Amniotic stem cell (primary cell): ENCODE measurements around the gene YEATS2.

Experiments used
- DNase-seq: peaks from one replicate; lab custom pipeline; 2025; lab: John Stamatoyannopoulos, UW

YEATS2 gene

DNA sequence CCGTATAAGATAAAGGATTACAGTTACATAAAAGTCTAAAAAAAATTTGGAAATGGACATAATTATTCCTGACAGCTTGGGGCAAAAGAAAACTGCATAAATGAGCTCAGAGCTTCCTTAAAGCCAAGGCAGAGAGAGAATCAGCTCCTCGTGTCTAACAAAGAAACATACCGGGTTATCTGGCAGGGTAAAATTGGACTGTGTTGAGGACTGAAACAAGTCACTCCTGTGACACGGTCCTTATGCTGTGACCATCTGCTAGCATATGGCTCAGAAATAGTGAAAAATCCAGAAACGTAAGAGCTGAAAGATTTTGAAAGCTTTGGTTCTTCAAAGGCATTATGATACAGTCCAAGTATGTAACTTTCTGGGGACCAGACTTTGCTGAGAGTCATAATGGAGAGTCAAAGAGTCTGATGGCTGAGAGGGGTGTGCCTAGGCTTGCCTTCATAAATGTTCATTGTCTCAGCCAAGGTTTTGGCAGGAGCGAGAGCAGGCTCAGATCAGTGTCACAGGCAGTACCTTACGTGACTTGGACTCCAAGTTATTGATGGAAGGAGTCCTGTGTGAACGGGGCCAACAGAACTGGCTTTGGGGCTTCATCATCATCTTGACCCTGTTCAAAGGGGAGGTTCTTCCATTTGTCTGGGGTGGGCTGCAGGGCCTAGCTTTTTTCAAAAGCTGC is 115.3 kb downstream of the YEATS2 start:
- no peak for DNase-seq

DNA sequence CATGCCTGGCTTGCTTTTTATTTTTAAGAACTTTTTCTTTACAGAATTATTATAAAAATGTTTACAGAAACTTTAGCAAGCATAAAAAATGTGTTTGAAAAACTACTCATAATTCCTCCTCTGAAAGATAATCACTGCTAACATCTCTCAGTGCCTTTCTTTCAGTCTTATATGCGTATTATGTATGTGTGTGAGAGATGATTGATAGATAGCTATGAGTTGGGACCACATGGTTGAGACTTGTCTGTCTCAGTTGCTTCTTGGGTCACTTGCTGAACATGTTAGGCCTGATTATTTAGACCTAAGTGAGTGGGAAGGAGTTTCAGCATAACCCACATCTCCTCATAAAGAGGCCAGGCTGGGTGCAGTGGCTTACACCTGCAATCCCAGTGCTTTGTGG is 116.6 kb downstream of the YEATS2 start:
- DNase-seq: no peak

DNA sequence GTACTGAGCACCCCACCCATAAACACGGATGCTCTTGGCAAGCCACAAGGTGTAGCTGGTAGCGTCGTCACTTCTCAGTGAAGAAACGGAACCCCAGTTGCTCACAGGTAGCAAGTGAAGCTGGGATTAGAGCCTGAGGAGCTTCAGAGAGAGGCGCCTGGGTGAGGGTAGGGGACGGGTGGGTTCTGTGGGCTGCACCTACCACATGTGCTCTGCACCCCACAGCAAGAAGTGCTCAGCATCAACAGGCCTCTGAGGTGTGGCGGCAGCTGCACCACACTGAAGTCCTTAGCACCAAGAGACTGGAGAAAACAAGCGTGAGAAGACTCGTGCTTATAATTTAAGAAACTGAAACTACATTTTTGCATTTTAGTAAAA is 118.0 kb downstream of the YEATS2 start:
- no peak for DNase-seq

DNA sequence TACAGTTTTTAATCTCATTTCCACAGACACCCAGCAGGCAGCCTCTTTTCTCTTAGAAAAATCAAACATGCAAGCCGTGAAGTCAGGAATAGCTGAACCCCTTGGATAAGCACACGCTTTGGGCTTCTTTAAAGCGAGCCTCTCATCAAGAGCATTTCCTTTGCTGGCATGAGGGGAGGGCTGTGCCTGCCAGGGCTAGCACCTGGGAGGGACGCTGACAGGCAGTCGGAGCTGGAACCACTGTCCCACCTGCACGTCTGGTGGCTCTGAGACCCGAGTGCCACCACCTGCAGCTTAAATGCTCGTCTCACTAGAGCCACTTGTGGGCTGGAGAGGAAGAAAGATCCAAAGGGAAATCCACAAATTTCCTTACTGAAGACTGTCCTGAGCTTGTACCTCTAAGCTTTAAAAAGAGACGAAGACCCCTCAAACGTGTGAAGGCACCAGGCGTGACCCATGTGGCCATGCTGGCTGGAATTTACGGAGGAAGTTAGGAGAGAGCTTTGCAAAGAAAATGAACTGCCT is 118.4 kb downstream of the YEATS2 start:
- DNase-seq: no peak

DNA sequence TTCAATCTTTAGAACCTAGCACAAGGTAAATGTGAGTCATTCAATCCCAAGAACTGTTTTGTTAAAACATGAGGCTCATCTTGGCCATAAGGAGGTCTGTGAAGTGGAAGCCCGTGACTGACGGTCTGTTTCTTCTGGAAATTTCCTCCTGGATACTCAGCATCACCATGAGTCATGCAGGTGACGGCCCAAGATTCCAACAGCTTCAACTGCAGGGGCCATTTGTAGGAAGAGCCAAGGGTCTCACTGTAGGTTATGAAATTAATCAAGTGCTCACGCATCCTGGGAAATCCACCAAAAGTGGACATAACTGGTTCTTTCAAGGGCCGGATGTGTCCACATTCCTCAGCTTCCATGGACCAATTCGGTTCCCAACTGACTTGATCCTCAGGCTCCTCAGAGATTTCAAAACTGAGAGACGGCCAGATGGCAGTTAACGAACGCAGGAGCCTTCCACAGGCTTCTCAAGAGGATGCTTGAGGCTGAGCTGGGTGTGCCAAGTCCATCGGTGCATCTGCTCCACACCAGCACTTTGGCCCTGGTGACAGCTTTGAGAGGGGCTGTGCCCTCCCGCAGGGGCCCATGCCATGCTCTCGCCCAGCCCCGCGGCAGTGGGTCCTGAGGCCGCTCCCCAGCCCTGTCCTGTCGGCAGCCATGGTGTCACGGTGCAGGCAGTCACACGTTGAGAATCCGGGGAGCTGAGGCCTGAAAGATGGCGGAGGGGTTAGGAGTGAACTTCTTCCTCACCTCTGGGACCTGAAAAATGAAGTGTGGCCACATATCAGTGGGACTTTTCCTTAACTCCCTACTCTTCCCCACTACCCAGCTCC is 119.3 kb downstream of the YEATS2 start:
- no peak for DNase-seq

DNA sequence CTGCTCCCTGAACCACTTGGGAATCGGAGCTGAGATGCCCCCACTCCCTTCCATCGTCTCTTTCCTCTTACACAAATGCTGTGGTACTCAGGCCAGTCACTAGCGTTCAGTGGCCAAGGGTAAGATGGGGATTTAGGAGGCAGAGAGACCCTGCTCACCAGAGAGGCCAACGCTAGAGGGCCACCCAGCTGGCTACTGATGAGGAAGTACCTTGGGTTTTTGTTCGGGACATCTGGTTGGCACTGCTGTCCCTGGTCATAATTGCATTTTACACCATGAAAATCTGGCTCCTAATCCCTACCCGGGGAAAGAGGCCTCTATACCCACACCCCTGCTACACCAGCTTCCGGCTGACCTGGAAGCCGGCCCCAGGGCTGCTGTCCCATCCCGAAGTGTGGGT is 120.0 kb downstream of the YEATS2 start:
- DNase-seq: no peak

DNA sequence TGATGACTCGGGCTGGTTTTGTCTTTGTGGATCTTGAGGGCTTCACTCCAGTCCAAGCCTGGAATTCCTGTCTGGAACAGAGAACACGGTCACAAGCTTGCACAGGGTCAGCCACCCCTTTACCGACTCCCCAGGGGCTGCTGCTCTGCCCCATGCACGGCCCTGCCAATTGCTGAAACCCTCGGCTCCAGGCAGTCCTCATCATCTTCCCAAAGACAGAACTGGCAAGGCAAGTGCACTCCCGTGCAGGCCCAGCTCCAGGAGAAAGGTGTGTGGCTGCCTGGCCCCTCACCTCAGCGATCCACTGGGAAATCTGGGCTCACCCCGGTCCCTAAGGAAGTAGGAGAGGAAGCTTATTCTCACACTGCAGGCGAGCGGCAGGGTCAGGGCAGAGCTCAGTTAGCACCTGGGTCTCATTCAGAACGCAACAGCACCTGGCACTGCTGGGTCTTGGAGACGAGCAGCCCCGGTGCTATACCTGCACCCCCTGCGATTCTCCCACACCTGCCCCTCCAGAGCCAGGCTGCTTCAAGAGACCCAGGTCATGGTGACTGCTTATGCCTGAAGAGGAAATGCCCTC is 120.5 kb downstream of the YEATS2 start:
- DNase-seq: no peak

DNA sequence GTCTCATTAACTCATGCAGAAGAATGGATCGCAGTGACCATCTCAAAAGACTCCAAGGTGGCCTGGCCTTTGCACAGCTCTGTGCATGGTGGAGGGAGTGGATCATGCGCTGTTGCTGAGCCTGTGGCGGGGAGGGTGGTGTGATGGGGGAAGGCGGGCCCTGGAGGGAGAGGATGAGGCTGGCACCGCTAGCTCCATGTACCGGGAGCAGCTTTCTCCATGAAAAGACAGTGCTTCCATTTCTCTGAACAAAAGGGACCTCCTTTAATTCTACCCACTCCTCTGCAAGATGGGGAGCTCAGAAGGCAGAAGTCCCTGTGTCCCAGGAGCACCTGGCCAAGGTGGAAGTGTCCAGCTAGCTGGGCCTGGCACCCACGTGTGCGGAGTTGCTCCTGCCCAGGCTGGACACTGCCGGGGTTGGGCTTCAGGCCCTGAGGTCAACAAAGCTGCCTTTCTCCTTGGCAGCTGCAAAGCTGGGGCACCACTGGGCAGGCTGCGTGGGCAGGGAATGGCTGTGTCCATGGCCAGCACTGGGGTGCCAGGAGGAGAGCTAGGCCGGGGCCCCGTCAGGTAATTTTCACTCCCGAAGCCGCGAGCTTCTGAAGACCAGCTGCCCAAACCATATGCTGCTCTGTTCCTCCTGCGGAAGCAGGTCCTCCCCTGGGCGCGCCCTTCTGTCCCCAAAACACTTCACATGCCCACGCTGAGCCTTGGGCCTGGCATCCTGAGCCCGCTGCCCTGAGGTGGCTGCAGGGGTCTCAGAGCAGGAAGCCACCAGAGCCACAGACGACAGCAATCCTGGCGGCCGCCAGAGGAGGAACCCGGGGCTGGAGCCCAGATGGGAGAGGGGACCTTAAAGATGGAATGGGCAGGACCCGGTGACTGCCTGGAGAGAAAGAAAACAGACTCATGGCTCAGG is 121.4 kb downstream of the YEATS2 start:
- no peak for DNase-seq

DNA sequence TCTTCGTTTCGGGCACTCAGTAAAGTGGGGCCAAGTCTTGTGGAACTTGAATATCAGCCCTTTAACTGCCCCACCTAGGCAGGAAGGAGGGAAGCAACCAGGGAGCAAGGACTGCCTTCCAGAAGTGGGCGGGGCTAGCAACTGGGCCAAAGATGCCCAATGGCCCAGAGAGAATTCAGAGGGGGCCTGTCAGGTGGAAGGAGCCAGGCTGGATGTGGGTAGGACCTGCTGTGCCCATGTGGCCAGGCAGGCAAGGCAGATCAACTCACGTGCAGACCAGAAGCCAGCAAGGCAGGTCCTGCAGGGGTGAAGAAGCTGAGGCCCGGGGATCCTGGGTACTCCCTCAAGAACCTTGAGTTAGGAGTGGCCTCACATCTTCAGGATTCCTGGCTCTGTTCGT is 122.2 kb downstream of the YEATS2 start:
- no peak for DNase-seq

DNA sequence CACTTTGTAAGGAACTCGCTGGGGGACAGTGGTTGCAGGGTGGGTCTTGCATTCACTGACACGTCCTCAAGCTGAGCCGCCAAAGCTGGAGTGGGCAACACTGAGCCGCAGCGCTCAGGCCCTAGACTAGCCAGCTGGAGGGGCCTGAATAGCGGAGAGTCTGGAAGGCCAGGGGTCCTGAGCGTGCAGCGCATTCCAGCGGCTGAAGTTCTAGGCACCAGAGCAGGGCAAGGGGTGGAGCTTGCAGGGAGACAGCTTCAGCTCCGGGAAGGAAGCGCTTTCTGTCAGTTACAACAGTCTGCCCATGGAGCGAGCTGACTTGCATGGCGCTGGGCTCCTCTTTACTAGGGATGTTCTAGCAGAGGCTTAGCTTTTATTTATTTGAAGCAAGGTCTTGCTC is 125.0 kb downstream of the YEATS2 start:
- DNase-seq: no peak

DNA sequence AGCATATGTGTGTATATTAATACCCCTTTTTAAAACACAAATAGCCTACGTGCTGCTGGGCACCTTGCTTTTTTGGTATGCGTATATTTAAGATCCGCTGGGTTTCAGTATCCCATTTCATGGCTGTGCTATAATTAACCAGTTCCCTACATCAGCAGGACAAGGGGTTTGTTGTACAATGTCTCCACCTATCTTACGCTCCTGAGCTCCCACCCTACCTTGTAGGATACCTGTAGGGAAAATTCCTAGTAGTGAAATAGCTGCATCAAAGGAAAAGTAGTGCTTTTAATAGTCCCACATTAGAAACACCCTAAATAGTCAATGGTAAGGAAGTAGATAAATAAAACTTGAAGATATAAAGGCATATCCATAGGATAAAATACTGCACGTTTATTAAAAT is 126.4 kb downstream of the YEATS2 start:
- no peak for DNase-seq

DNA sequence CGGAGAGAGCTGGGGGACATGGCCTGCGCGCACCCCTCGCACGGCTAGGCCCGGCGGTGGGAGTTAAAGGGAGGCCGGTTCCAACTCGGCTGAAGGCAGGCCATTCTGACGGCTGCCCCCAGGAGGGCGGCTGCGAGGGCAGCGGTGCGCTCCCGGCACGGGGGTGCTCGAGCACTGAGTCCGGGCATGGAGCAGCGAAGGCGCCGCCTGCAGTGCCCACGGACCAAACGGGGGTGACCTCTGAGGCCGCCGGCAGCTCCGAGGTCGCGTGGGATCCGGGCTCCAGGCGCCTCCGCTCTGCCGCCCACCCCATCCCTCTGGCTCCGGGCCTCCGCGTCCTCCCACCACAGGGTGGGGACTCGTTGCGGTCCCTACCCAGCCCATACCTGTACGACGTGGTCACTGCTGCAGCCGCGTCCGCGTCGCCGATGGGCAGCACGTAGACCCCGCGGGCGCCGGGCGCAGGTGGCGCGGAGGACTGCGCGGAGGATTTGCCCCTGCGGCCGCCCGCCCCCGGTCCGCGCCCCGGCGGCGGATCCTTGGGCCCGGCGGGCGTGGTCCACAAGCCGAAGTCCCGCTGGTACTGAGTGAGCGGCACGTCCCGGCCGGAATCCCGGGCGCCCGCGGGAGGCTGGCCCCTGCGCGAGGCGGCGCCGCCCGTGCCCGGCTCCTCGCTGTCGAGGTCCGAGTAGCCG is 127.3 kb downstream of the YEATS2 start:
- DNase-seq: peak; percentile 13

DNA sequence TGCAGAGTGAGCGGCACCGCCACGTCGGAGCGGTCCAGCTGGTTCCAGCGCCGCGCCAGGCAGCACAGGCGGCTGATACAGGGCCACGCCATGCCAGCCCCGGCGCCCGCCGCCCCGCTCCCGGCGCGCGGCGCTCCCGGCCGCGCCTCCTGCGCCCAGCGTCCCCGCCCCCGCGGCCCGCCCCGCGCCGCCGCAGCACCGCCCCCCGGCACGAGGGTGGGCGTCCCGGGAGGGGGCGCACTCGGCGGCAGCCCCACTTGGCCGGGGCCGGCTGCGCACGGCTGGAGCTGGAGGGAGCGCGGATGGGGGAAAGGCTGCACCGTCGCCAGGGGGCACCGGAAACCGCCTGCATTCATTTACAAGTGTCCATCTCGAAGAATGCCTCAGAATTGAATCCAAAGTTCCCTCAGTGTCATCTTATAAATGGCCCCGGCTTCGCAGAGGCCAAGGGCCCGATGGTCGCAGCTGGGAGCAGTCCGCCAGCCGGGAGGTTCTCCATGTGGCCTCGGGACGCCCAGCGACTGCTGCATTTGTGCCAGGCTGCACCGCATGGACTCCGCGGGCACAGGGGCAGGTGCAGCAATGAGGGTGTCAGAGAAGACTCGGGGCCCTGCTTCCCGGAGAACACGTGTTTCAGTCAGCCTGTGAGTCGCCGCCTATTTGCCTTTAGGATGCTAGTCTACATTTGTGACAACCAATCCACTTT is 128.0 kb downstream of the YEATS2 start, which contains the start of gene MAP6D1:
Gene MAP6D1 (minus strand): TSS at position 122 of the 706 bp plus-strand sequence. CDS start 30 bp downstream, at position 92.
- peak; percentile 38 for DNase-seq

DNA sequence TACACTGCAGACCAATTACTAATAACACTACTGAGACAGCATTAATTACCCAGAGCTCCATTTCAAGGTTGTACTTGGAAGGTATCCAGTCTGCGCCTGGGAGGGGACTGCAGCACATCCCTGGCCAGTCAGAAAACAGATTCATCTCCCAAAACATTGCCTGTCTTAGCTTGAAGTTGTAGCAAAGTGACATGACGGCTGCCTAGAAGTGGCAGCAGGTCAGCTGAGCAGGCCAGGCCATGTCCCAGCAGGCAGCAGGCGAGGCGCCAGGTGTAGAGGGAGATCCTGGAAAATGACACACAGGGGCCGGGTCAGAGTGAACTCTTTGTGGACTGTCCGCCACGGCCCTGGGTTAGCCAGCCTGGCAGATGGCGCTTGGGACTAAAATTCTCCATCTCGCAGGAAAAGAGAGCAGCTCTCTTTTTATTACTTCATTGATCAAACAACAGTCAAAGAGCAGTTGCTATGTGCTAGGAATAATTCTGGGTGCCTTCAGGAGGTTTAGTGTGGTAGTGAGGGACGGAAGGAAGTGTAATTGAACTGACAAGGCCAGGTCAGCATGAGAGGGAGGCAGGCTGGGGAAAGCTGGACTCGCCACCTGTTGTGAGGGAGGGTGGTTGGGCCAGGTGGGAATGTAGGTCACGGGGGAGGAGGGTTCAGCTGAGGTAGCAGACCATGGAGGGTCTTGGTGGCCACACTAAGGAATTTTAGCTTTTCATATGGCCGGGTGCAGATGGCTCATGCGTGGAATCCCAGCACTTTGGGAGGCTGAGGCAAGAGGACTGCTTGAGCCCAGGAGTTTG is 129.1 kb downstream of the YEATS2 start:
- DNase-seq: no peak

DNA sequence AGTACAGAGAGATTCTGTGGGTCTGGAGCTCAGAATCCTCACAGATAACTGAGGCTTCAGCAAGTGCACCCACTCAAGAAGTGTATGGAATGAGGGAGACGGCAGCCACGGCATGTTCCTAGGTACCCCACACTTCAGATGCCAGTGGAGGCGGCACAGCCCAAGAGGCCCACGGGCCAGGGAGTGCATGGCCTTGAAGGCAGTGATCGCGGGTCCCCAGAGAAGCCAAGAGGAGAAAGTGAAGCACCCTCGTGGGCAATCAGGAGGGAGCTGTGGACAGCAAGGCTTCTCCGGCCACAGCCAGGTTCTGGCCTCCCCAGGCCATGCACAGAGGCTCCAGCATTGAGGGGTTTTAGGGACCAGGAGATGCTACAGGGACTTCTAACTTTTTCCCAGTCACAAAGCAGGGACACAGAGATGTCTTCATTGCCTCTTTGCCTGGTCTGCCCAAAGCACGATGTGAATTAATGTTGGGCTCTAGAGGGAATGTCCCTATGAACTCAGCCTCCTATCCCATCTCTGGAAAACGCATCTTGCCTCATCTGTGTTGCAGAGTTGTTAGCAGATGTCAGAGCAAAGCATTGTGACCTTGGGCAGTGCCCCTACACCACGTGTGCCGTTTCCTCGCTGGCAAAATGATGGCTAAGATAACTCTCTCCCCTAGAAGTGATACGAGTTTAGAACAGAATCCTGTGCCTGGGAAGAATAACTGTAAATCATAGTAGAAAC is 130.4 kb downstream of the YEATS2 start:
- DNase-seq: no peak

DNA sequence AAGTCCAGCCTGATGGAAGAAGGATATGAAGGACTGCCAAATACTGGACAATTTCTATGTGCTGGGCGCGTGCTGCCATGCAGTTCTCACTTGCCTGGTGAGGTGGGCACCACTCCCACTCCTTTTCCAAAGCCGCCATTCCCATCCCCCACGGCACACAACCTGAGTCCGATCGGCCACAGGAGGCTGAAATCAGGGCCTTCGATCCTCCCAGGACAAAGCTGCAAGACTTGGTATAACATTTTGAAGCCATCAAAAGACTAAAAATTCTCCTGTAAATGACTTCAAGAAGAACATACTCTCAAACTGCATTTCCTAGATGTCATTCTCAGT is 130.9 kb downstream of the YEATS2 start:
- DNase-seq: no peak

DNA sequence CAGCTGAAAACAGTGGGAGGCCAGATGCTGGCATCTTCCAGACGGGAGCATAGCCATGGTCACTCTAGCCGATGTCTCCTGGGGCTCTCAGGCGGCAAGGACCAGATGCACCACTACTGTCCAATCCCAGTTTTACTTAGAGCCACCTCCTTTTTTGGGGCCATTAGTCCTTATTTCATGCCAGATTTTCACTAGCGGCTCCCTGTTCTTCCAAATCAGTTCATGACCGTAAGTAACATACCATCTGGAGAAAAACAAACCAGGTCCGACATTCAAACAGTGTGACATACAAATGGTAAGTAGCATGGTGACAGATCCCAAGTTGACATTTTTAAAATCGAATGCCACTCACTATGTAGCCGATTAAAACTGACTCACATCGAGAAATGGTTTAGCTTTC is 131.9 kb downstream of the YEATS2 start:
- DNase-seq: no peak

DNA sequence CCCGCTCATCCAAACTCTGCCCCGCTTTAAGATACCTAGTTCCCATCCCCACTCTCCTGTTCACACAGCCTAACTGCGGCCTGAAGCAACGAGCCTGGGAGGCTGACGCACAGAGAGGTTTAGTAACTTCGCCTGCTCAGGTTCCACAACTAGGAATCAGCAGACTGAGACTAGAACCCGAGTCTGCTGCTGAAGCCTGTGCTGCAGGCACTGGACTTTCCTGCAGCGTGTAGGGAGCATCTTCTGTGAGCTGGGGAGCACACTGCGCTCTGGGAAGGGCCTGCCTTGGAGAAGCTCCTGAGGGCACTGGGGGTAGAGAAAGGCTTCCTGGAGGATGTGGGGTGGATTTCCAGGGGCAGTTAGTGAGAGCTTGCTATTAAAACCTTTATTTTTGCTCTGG is 132.6 kb downstream of the YEATS2 start:
- no peak for DNase-seq

DNA sequence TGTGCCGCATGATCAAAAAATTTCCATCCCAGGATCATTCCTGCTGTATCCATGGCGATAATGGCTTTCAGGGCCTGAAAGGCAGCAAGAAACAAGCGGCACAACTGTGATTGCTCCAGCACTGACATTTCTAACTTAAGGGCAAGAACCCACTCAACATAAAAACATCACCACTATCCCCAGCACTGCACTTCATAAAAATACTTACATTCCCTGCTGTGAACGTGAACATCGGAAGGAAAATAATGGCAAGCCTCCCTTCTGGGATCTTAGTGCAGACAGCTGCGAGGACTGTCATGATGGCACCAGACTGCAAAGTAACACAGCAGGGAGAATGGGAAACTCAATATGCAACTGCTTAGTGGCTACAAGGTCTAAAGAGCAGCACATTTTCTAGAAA is 135.9 kb downstream of the YEATS2 start:
- DNase-seq: no peak
